Measurements from ENCODE around the gene MUC4. TPM values are rescaled to one million over a fixed set of nuclear protein-coding genes. Genes with fewer than 3 reads are reported as not detected.
"Not testable (repeated sequence)": the region's sequence is repeated elsewhere in the genome, so short reads cannot be mapped to it uniquely, and the experiment has no call there.

MUC4 gene
- total RNA-seq, 1 experiment from 2014 or later: not detected

GRCh38 chr3:195719514-195720254, 92.0 kb downstream of the MUC4 start:
- H3K27me3 ChIP-seq (replicated peaks; ENCODE audit: insufficient read depth, low read depth, low read length, poor library complexity); H3K4me3 ChIP-seq (ENCODE audit: low read depth, low read length, poor library complexity, severe bottlenecking); POLR2A ChIA-PET (ENCODE audit: low non-redundant PET); CTCF ChIA-PET; H3K9me3 ChIP-seq (ENCODE audit: low read depth, low read length, poor library complexity, severe bottlenecking); BruUV-seq (replicated peaks); H3K27ac ChIP-seq (ENCODE audit: low read depth, low read length, poor library complexity, severe bottlenecking); H3K4me1 ChIP-seq (ENCODE audit: insufficient read depth, low read length, poor library complexity, severe bottlenecking); DNase-seq (ENCODE audit: low spot score); H3K36me3 ChIP-seq (ENCODE audit: insufficient read depth, low read length, poor library complexity, severe bottlenecking): not testable (repeated sequence)
- intact Hi-C loops (cut with micrococcal nuclease; ENCODE audit: unreplicated experiment): loop anchor here (5.0 kb wide), 1 partner anchor 102 kb away; no protein-coding TSS in a partner anchor

- H3K9me3 ChIP-seq (ENCODE audit: low read depth, low read length, poor library complexity, severe bottlenecking): no peaks in the 10 kb centered on the region
- intact Hi-C loops (cut with micrococcal nuclease; ENCODE audit: unreplicated experiment): no loop called here
- H3K36me3 ChIP-seq (ENCODE audit: insufficient read depth, low read length, poor library complexity, severe bottlenecking): no peaks in the 10 kb centered on the region
- H3K4me1 ChIP-seq (ENCODE audit: insufficient read depth, low read length, poor library complexity, severe bottlenecking): no peaks in the 10 kb centered on the region
- no peaks in the 10 kb centered on the region for H3K27me3 ChIP-seq (replicated peaks; ENCODE audit: insufficient read depth, low read depth, low read length, poor library complexity)
- no TSS peak for BruUV-seq (replicated peaks)
- H3K4me3 ChIP-seq (ENCODE audit: low read depth, low read length, poor library complexity, severe bottlenecking): no peak overlapping the region
- no peak for TF ChIP-seq EZH2 (IDR thresholded peaks at IDR 0.05; ENCODE audit: borderline replicate concordance, low read depth, low read length, poor library complexity, severe bottlenecking)
- TF ChIP-seq CTCF (conservative IDR thresholded peaks at IDR 0.05; ENCODE audit: low read depth, low read length): no peak
- no peak overlapping the region for H3K27ac ChIP-seq (ENCODE audit: low read depth, low read length, poor library complexity, severe bottlenecking)
- POLR2A ChIA-PET (ENCODE audit: low non-redundant PET): interaction anchor here (0.6 kb wide), 1 partner anchor 243 kb away, joined by 3 read pairs; no protein-coding TSS in a partner anchor
- CTCF ChIA-PET: no interaction called here
- DNase-seq (ENCODE audit: low spot score): no peak
Observed at GRCh38 chr3:195718477-195718984, 93.2 kb downstream of the MUC4 start.

- POLR2A ChIA-PET (ENCODE audit: low non-redundant PET): no interaction called here
- Histone ChIP-seq H3K9me3 (ENCODE audit: low read depth, low read length, poor library complexity, severe bottlenecking) (no peaks in the 10 kb centered on the region), H3K36me3 (ENCODE audit: insufficient read depth, low read length, poor library complexity, severe bottlenecking) (no peaks in the 10 kb centered on the region), H3K4me1 (ENCODE audit: insufficient read depth, low read length, poor library complexity, severe bottlenecking) (no peaks in the 10 kb centered on the region), H3K4me3 (ENCODE audit: low read depth, low read length, poor library complexity, severe bottlenecking) (no peak overlapping the region), H3K27ac (ENCODE audit: low read depth, low read length, poor library complexity, severe bottlenecking) (no peak overlapping the region), H3K27me3 (replicated peaks; ENCODE audit: insufficient read depth, low read depth, low read length, poor library complexity) (no peaks in the 10 kb centered on the region)
- intact Hi-C loops (cut with micrococcal nuclease; ENCODE audit: unreplicated experiment): no loop called here
- no TSS peak for BruUV-seq (replicated peaks)
- DNase-seq (ENCODE audit: low spot score): no peak
- TF ChIP-seq EZH2 (IDR thresholded peaks at IDR 0.05; ENCODE audit: borderline replicate concordance, low read depth, low read length, poor library complexity, severe bottlenecking) (no peak), CTCF (conservative IDR thresholded peaks at IDR 0.05; ENCODE audit: low read depth, low read length) (no peak)
- CTCF ChIA-PET: no interaction called here
Observed at GRCh38 chr3:195717852-195718476, 93.8 kb downstream of the MUC4 start.

All from A673 (cell line).